HG03520 (cell line): ENCODE results near the gene LMCD1.

Experiments used
- ATAC-seq: cut with Tn5 transposase; IDR thresholded peaks from one replicate; pipeline ENCODE4 v1.9.1; 2021; ENCODE audit warnings: mild to moderate bottlenecking, moderate library complexity; ENCODE audit not compliant: unreplicated experiment

The LMCD1 gene, protein sequence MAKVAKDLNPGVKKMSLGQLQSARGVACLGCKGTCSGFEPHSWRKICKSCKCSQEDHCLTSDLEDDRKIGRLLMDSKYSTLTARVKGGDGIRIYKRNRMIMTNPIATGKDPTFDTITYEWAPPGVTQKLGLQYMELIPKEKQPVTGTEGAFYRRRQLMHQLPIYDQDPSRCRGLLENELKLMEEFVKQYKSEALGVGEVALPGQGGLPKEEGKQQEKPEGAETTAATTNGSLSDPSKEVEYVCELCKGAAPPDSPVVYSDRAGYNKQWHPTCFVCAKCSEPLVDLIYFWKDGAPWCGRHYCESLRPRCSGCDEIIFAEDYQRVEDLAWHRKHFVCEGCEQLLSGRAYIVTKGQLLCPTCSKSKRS

DNA sequence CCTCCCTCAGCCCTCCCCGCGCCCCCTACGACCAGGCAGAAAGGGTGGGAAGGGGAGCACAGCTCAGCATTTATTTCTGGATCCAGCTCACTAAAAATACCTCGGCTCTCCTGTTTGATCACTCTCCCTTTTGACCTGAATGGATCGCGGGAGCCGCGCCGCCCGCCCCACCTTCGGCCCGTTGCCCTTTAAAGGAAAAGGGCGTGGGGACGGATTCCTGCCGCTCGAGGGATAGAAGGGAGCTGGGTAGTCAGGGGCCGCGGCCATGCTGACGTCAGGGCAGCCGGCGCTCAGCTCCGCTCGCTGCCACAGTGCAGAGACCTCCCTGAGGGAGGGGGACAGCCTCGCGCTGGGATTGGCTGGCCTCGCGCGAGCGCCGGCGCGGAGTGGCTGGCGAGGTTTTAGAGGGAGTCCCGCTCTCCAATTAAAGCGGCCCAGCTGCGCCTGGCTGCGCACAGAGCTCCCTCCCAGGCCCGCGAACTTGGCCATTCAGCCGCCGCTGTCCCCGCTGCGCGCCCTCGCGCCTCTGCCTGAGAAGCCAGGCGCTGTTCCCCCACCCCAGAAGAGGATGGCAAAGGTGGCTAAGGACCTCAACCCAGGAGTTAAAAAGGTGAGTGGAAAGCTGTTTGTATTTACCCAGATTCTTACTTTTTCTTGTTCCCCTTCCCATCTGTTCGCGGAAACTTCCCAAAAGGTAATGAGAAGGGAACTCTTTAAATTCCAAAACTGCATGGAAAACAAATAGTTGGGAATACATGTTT is at the start of gene LMCD1:
TSS of gene LMCD1 (plus strand) at position 453 of the 761 bp plus-strand sequence. CDS start at position 569, 116 bp downstream.
- peak; percentile 92 for ATAC-seq

DNA sequence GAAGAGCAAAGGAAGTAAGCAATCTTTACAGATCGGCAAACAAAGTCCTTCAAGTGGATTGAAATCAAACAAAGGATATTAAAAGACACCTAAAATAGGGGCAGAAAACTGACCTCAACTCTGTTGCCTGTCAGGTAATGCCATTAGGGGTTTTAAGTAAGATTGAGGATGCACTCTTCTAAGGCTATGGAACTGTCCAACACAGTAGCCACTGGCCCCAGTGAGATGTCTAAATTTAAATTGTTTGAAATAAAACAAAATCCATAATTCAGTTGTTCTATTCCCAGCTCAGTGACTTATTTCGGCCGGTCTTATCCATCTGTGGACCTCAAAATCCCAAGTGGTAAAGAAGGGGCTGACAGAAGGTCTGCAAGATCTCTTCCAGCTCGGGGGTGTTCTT is 49.5 kb upstream of the LMCD1 start:
- ATAC-seq: no peak

DNA sequence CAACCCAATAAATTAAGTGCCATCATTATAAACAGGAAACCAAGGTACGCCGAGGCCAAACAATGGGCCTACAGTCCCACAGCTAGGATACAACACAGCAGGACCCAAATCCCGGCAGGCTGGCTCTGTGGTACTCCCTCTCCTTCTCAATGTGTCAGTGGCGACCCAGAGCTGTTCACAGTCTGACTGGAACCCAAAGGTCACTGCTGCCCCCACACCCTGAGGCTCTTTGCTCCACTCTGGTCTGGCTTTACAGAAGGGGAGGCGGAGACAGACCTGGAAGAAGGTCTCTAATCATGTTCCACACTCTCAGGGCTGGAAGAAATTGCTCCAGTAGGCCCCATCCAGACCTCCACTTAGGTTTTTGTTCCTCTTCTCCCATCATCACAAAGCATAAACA is 48.5 kb upstream of the LMCD1 start:
- no peak for ATAC-seq

DNA sequence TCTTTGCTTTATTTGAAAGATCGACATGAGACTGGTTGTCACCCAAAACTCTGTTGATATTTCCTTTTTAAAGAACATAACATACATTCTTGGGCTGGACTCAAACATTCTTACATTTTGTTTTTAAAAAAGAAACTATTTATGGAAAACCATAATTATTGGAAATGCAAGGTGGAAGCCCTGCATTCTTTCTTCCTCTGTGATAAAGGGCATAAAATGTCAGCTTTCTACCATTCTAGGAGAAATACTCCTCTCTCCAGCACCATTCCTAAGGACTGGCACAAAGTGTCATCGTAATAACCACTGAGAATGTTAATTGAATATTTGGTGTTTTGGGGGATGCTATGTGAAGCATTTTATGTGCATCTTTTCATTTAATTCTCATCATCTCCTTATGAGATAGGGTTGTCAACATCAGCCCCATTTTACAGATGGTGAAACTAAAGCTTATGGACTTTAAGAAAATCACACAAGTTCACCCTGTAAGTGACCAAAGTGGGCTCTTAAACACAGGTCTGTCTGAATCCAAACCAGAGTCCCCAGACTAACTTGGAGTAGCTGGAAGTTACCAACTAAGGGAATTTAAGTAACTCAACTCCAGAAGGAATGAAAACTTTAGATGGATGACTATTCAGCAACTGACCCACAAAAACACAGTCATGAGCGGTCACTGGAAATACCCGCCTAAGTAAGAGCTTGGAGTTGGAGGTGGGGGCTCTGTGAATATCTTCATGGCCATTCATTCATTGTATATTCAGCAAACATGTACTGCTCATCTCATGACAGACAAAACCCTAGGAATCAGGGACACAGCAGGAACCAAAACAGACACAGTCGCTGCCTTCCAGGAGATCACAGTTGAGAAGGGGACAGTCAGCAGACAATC is 45.9 kb upstream of the LMCD1 start:
- no peak for ATAC-seq

DNA sequence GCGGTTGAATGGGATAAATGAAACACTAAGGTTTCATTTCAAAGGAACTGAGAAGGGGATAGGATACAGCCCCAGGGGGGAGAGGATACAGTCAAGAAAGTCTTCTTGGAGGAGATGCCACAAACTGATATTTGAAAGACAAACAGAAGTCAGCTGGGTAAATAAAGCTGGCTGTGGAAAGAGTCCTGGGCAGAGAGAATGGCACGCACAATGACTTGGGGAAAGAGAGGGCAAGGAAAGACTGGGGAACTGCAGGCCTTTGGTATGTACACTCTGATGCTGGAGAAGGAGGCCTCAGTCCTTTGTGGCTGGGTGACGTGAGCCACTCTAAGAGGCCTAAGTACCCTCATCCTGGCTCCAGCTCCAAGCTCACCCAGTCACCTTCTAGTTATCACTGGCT is 45.2 kb upstream of the LMCD1 start:
- no peak for ATAC-seq

DNA sequence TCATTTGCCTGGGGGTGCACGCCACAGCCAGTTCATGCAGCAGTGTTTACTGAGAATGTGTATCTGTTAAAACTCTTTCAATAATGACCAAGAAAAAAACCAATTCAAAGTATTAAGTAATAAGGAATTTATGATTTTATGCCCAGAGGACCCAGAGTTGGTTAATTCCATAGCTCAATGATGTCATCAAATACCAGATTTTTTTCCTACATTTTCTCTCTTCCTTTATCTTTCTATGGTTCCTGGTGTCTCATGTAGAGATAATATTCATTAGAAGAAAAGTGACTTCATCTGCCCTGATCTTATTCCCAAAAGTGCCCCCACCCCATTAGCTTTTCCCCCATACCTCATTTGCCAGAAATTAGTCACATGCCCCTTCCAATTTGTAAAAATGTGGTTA is 44.6 kb upstream of the LMCD1 start:
- no peak for ATAC-seq

DNA sequence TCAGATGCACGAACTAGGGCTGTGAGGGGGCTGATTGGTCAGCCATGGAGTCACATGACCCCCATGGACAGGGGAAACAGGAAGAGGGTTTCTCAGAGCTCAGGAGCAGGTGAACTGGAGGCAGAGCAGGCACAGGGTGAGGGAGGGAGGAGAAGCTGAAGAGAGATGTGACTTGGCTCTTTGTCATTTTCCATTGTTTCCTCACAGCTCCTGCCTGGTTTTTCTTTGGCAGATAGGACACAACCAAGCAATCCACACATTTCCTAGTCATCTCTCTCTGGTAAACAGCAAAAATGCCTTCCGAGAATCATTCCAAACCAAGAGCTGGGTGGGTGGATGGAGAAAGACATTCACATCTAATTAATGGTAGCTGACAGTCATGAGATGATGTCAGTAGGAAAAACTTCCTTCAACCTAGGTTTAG is 43.4 kb upstream of the LMCD1 start:
- no peak for ATAC-seq

DNA sequence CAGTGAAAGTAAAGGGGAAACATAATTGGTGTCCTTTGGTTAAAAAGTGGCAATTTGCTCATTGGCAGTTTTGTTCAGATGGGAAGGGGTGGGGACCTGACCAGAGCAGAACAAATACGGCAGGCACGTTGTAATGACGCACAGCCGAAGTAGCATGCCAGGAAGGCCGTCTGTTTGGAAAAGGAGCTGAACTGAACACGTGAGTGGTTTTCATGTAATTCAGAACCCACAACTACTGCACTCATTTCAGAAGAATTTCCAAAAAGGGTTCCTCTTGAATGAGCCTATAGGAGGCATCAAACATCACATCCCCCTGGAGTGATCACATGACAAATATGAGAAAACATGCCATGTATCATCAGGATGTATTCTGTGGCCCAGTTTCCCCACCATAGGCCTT is 42.9 kb upstream of the LMCD1 start:
- ATAC-seq: no peak

DNA sequence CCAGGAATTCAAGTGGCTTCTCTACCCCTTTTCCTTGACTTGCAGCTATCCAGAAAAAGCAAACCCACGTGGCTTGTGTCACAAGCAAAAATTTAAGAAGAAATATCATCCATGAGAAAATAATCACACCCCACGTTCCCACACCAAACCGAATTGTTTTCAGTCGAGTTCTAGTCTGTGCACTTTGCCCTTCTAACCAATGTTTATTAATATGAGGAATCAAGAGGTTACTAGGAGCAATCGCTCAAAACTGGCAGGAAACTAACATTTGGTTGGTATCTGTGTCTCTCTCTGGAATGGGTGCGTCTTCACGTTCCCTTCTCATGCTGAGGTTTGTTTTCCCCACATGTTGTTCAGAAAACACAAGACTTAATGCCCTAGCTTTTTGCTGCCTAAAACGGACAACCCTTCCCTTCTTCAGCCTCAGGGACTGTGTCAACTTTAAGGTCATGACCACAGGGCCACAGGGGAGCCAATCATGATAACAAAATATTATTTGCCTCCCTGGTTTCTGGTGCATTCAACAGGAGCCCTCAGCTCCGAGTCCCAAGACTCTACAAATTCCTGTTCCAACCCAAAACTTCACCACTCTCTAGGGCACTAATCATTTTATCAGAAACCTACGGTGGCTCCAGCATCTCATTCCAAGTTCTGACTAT is 41.4 kb upstream of the LMCD1 start:
- ATAC-seq: no peak

DNA sequence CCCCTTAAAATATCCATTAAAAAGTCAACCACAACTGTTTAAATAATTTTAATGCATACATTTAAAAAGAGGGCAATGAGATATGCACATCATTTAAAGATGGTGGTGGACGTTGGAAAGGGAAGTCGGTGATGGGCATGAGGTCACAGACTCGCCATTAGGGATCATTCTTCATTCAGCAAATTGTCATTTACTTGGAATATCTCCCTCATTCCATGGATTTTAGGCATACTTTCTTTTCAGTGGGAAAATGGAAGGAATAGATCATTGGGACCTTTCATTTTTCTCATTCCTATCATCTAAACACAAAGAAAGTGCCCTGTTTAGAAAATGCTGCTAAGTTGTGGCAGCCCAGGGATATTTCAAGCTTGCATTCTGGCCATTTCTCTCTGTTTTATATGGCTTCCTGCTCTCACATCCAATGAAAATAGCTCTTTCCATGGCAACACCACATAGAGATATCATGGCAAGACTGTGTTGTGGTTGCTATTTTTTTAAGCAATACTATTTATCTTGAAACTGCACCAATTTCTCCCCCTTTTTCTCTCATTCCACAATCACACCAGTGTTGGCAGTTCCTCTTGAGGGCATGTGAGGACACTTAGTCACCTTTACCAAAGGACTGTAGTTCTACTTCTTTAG is 40.7 kb upstream of the LMCD1 start:
- ATAC-seq: no peak

DNA sequence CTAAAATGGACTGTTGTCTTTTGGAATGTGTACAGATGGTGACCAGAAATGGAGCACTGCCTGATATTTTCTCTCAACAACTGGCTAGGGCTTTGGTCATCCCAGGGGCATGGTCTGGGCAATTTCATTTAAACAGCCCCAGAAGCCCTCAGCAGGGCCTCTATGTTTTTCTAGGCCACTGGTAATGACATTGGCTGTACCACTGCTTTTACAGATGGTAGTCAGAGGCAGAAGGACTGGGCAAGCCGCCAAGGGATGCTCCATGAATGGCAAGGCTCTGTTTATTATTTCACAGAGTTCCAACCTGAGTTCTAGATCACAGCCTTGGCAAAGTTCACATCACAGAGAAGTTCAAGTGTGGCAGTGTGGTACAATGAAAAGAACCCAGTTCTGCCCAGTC is 37.0 kb upstream of the LMCD1 start:
- no peak for ATAC-seq

DNA sequence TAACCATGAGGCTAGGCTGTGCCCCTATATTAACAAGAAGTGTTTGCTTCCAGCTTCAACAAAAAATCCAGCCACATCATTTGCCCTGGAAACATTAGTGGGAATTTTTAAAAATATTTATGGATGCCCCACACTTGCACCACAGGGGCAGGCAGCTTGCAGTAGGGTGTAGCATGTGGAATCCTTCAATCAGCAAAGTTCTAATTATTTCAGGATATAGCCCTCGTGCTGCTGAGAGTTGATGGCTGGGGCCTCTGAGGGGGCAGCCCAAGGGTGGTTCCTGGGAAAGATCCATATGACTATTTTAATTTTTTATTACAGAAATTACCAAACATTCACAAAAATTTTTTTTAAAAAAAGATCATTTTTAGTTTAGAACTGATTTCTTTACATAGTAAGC is 35.1 kb upstream of the LMCD1 start:
- ATAC-seq: no peak

DNA sequence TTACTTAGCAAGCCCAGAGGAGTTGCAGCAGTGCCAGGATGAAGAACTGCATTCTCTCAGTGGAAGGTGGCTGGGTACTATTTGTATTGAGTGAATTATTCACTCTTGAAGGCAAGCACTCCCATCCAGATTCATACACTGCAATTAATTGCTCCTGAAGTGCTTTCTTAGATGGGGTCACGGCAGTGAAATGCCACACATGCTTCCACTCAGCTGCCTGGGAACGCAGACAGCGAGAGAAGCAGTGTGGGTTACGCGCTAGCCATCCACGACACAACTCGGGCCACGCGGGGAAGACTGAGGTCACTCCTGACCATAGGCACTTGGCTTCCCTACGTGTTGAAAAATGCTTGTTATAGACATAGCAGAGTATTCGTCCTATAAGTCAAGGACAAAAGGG is 30.8 kb upstream of the LMCD1 start:
- no peak for ATAC-seq

DNA sequence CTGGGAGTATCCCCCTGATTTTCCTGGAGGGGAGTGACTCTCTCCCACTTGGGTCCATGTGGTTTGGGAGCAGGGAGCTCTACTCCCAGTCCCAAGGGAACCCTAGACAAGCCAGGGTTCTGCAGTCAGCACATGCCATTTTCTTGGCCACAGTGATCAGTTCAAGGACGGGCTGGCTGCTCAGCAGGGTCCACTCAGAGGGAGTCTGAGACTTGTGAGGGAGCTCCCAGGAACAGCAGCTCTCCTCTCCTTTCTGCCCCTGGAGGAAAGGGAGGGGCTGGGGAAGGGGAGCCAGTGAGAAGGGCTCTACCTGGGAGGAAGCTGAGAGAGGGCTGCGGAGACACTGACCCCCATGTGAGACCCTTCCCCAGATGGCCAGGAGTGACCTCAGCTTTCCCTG is 29.1 kb upstream of the LMCD1 start:
- ATAC-seq: no peak

DNA sequence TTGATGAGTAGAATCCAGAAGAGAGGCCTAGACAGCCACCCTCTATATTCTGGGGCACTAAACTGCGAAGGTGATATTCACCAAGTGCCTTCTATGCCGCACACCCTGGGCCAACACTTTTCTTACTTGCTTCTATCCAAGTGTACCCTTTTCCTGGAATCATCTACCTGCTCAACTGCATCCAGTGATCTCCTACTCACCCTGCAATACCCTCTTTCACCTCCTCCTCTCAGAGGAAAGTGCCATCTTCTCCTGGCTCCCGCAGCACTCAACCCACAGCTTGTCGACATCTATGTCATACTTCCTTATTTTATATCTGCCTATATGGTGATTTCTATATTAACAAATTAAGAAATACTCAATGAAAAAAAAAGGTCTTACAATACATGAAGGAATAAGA is 28.6 kb upstream of the LMCD1 start:
- ATAC-seq: no peak

DNA sequence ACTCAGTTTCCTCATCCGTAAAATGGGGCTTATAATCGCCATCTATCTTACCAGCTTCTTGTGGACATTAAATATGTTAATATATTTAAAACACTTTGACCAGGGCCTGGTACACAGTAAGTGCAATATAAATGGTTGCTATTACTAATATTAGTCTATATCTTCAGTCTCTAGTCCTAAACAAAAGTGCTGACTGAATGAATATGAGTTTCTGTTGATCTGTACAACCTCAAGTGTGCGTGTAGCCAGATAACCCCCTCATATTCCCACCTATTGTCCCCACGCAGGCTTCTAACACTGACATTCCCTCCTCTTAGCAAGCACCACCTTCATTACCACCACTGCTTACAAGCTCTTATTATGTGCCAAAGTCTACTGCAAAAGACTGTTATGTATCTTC is 27.6 kb upstream of the LMCD1 start:
- no peak for ATAC-seq

DNA sequence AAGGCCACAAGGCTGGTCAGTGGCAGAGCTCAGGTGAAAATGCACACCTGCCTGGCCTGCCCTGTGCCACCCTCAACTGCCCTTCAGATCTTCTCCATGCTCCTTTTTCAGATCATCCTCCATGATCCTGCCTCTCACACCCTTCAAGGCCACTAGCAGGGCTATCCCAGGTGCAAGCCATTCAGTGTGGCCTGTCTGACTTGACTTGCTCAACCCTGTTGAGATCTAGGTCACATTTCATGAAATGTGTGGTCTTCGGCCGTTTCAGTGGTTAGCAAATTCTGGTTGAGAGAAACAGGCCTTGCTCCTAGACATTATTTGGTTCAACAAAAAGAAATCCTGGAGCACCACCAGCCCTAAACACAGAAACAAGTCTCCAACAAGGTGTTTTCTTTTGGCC is 26.6 kb upstream of the LMCD1 start:
- no peak for ATAC-seq

DNA sequence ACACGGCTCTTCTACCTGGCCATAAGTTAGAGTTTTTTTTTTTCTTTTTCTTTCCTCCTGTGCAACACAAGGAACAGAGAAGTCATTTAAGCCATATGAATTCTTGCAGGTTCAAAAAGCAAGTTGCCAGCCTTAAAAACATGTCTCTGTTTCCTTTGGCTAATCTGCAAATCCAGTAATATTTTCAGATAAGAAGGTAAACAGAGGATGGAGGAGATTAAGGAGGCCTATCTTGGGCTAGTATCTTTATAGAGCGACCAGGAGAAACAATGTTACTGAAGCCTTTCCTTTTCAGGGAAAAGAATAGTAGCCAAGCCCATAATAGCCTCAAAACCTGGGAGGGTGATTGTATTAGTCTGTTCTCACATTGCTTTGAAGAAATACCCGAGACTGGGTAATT is 20.9 kb upstream of the LMCD1 start:
- ATAC-seq: no peak

DNA sequence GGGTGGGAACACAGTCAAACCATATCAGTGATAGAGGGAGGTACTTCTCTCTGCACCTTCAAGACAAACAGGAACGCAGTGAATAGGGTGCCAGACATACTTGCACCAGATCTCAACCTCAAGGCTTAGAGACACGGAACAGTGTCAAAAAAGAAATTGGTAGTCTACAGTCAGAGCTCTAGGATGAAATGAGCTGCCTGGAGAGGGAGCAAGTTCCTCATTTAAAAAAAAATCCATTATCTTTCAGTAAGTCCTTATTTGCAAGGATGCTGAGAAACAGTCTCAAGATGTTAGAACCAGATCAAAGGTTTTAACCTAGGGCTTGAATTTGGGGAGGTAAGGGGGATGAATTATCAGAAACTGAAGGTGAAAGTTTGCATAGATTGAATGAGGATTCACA is 20.2 kb upstream of the LMCD1 start:
- no peak for ATAC-seq

DNA sequence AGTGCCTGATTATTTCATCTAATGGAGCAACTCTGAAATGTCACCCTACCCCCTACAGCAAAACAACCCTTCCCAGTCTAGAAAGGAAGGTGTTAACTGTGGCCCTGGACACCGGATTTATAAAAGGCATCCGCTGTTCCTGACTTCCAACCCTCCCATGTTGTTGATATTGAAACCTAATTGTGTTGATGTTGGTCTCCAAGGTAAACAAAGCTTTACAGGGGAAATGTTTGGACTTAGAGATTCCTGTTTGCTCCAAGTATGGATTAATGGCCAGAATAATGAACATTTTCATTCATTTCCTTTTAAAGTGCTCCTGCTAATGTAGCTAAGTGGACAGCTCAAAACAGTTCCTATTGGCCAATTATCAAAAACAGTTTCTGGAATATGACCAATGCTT is 19.4 kb upstream of the LMCD1 start:
- no peak for ATAC-seq
